ENCODE data around the gene KCNH2. TPM values are rescaled to one million over a fixed set of nuclear protein-coding genes. Genes with fewer than 3 reads are reported as not detected.
"Not testable (repeated sequence)": the region's sequence is repeated elsewhere in the genome, so short reads cannot be mapped to it uniquely, and the experiment has no call there.

KCNH2 gene
- total RNA-seq, 2 donors from 2014 or later = 1.1 to 1.9 TPM

- no peak overlapping the region for H3K4me3 Mint-ChIP-seq
- no peaks in the 10 kb centered on the region for H3K9me3 Mint-ChIP-seq
- Histone ChIP-seq H3K4me1 (ENCODE audit: control insufficient read depth, insufficient read depth, low read length) (no peaks in the 10 kb centered on the region), H3K9ac (ENCODE audit: extremely low read depth, low read length, poor library complexity, severe bottlenecking) (no peak overlapping the region), H3K27me3 (ENCODE audit: control insufficient read depth, insufficient read depth, low read length, poor library complexity, severe bottlenecking) (peaks cover 72% of the 10 kb centered on the region), H3K9me3 (ENCODE audit: control insufficient read depth, low read length) (no peaks in the 10 kb centered on the region), H3K4me3 (ENCODE audit: low read length) (no peak overlapping the region), H3K27ac (ENCODE audit: low read depth, low read length) (no peak overlapping the region), H3K36me3 (ENCODE audit: control insufficient read depth, insufficient read depth, low read length) (no peaks in the 10 kb centered on the region)
- no peaks in the 10 kb centered on the region for H3K36me3 Mint-ChIP-seq (ENCODE audit: low read depth)
- 81 to 85% methylated on average over 10 to 12 of the region's 12 CpGs for WGBS, 2 experiments (ENCODE audit: insufficient coverage in 1 of 2, insufficient read length in 1 of 2)
- no peak for DNase-seq
- peaks cover 5% of the 10 kb centered on the region for H3K4me1 Mint-ChIP-seq
- peaks cover 73% of the 10 kb centered on the region for H3K27me3 Mint-ChIP-seq (ENCODE audit: insufficient read depth)
- TF ChIP-seq CTCF (conservative IDR thresholded peaks at IDR 0.05) = no peak
- H3K27ac Mint-ChIP-seq = no peak overlapping the region
These were observed 67.1 kb downstream of the KCNH2 start for GRCh38 chr7:150910996-150911422.

DNA sequence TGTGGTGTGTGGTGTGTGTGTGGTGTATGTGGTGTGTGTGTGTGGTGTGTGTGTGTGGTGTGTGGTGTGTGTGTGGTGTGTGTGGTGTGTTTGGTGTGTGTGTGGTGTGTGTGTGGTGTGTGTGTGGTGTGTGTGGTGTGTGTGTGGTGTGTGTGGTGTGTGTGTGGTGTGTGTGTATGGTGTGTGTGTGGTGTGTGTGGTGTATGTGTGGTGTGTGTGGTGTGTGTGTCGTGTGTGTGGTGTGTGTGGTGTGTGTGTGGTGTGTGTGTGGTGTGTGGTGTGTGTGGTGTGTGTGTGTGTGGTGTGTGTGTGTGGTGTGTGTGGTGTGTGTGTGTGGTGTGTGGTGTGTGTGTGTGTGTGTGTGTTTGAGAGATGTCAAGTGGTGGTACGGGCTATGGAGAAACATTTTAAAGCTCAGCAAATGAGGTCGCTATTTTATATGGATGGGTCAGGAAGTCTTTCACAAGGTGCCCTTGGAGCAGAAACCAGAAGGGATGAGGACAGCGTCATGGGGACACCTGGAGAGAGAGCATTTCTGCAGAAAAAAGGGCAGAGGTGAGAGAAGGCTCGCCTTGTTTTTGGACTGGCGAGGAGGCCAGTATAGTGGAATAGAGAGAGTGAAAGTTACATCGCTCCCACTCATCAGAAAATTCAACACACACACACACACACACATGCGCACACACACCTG, 67.7 kb downstream of the KCNH2 start:
- not testable (repeated sequence) for H3K36me3 ChIP-seq (ENCODE audit: control insufficient read depth, insufficient read depth, low read length); DNase-seq; H3K9me3 Mint-ChIP-seq; H3K4me1 ChIP-seq (ENCODE audit: control insufficient read depth, insufficient read depth, low read length); H3K4me3 ChIP-seq (ENCODE audit: low read length); H3K4me3 Mint-ChIP-seq; H3K9me3 ChIP-seq (ENCODE audit: control insufficient read depth, low read length); H3K36me3 Mint-ChIP-seq (ENCODE audit: low read depth); H3K27ac Mint-ChIP-seq; H3K9ac ChIP-seq (ENCODE audit: extremely low read depth, low read length, poor library complexity, severe bottlenecking); H3K4me1 Mint-ChIP-seq; H3K27ac ChIP-seq (ENCODE audit: low read depth, low read length)
- peaks cover 77% of the 10 kb centered on the region for H3K27me3 ChIP-seq (ENCODE audit: control insufficient read depth, insufficient read depth, low read length, poor library complexity, severe bottlenecking)
- peaks cover 73% of the 10 kb centered on the region for H3K27me3 Mint-ChIP-seq (ENCODE audit: insufficient read depth)
- WGBS, 2 experiments (ENCODE audit: insufficient coverage in 1 of 2, insufficient read length in 1 of 2) = 73 to 88% methylated on average over 3 to 6 of the region's 8 CpGs

DNA sequence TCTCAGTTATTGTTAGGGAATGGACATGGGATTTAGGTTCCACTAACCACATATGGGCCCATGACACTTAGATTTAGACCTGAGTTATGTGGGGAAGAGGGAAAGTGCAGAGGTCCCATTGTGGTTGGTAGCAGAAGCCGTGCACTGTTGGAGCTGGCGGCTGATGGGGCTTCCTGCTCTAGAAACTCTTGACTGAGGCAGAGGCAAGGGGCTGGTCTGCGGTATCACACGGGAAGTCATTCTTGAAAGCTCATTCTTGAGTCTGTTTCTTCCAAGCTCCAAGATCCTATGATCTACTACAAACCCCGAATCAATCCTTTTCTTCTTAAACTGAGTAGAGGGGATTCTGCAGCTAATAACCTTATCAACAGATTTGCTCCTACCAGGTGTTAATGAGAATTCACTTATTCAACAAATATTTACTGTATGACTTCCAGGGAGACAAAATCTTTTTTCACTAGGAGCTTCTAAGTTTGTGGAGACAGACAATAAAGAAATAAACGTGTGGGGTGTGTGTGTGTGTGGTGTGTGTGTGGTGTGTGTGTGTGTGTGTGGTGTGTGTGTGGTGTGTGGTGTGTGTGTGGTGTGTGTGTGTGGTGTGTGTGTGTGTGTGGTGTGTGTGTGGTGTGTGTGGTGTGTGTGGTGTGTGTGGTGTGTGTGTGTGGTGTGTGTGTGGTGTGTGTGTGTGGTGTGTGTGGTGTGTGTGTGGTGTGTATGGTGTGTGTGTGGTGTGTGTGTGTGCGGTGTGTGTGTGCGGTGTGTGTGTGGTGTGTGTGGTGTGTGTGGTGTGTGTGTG, 68.7 kb downstream of the KCNH2 start:
- no peak overlapping the region for H3K27ac Mint-ChIP-seq
- H3K27me3 Mint-ChIP-seq (ENCODE audit: insufficient read depth) = peaks cover 70% of the 10 kb centered on the region

More for the DNA sequence above, 68.7 kb downstream of the KCNH2 start:
- Histone ChIP-seq H3K9ac (ENCODE audit: extremely low read depth, low read length, poor library complexity, severe bottlenecking) (no peak overlapping the region), H3K4me3 (ENCODE audit: low read length) (no peak overlapping the region), H3K27me3 (ENCODE audit: control insufficient read depth, insufficient read depth, low read length, poor library complexity, severe bottlenecking) (peaks cover 82% of the 10 kb centered on the region), H3K36me3 (ENCODE audit: control insufficient read depth, insufficient read depth, low read length) (no peaks in the 10 kb centered on the region), H3K27ac (ENCODE audit: low read depth, low read length) (no peak overlapping the region), H3K9me3 (ENCODE audit: control insufficient read depth, low read length) (no peaks in the 10 kb centered on the region), H3K4me1 (ENCODE audit: control insufficient read depth, insufficient read depth, low read length) (no peaks in the 10 kb centered on the region)
- no peak overlapping the region for H3K4me3 Mint-ChIP-seq
- WGBS, 2 experiments (ENCODE audit: insufficient coverage in 1 of 2, insufficient read length in 1 of 2) = 84% methylated on average over 4 to 6 of the region's 8 CpGs
- H3K36me3 Mint-ChIP-seq (ENCODE audit: low read depth) = no peaks in the 10 kb centered on the region
- TF ChIP-seq CTCF (conservative IDR thresholded peaks at IDR 0.05) = no peak
- no peak for DNase-seq
- peaks cover 5% of the 10 kb centered on the region for H3K4me1 Mint-ChIP-seq
- no peaks in the 10 kb centered on the region for H3K9me3 Mint-ChIP-seq

Measured in endodermal cell (in vitro differentiated cells).